ENCODE data around the gene TBX1. TPM values are rescaled to one million over a fixed set of nuclear protein-coding genes. Genes with fewer than 3 reads are reported as not detected.

TBX1 gene
- polyA plus RNA-seq, 1 donor (not counting 4 experiments of a cell fraction or from before 2014, with no cell fraction given): 0.10 TPM

DNA sequence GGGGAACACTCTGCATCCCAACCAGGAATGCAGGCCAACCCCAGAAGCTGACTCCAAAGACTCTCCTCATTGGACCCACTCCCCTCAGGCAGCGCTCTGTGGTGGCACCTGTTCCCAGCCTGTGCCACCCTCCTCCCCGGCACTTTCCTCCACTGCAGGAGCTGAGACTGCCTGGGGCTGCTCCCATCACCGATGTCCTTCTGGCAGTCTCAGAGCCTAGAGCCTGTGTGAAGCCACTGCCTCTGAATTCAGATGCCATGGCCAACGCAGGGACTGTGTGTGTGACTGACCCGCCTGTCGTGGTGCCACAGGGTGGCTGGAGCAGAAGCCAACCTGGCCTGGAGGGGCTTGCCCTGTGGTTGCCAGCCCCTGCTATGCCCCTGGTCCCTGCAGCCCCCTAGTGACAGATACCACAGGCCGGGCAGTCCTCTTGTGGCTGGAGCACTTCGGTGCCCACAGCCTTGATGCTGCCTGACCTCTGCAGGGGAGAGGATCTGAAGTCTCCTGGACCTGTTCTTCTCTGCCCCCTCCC lies 43.2 kb downstream of the TBX1 start:
- Histone ChIP-seq H3K79me2 (ENCODE audit: control insufficient read depth, insufficient read depth, low read length) (no peaks in the 10 kb centered on the region), H3K4me3 (ENCODE audit: control insufficient read depth in 2 of 3, extremely low read depth in 1 of 3, insufficient read depth in 2 of 3, low read depth in 1 of 3, low read length in 3 of 3) (no peak overlapping the region), H3K36me3 (ENCODE audit: control insufficient read depth in 2 of 2, extremely low read depth in 1 of 2, insufficient read depth in 2 of 2, low read length in 2 of 2) (peaks cover 0 to 4% of the 10 kb centered on the region in 2 experiments), H4K20me1 (ENCODE audit: control insufficient read depth, extremely low read depth, insufficient read depth, low read length) (no peaks in the 10 kb centered on the region), H2AFZ (ENCODE audit: control insufficient read depth, low read length) (no peak overlapping the region), H3K9me1 (ENCODE audit: control insufficient read depth, extremely low read depth, insufficient read depth, low read length) (no peaks in the 10 kb centered on the region), H3K9ac (ENCODE audit: control insufficient read depth, extremely low read depth, insufficient read depth, low read length) (no peak overlapping the region), H3K4me1 (ENCODE audit: control insufficient read depth, extremely low read depth, insufficient read depth, low read length) (peaks cover 33% of the 10 kb centered on the region), H3K27ac (ENCODE audit: control insufficient read depth, insufficient read depth, low read length) (no peak overlapping the region), H3K9me3 (ENCODE audit: control insufficient read depth, low read depth, low read length) (no peaks in the 10 kb centered on the region), H3K4me2 (ENCODE audit: control insufficient read depth, extremely low read depth, insufficient read depth, low read depth, low read length) (no peak overlapping the region), H3K27me3 (ENCODE audit: control insufficient read depth, extremely low read depth, insufficient read depth, low read length) (no peaks in the 10 kb centered on the region)
- dilution Hi-C loops (cut with MboI; ENCODE audit: extremely low pct_ligation_motif_present, low sequenced_read_pairs): no loop called here
- DNase-seq (ENCODE audit: low read depth, low spot score) (no peak), FAIRE-seq (no peak)
- no peak for TF ChIP-seq EZH2 (IDR thresholded peaks at IDR 0.05; ENCODE audit: low read length)
- TF ChIP-seq, protein P1, sequence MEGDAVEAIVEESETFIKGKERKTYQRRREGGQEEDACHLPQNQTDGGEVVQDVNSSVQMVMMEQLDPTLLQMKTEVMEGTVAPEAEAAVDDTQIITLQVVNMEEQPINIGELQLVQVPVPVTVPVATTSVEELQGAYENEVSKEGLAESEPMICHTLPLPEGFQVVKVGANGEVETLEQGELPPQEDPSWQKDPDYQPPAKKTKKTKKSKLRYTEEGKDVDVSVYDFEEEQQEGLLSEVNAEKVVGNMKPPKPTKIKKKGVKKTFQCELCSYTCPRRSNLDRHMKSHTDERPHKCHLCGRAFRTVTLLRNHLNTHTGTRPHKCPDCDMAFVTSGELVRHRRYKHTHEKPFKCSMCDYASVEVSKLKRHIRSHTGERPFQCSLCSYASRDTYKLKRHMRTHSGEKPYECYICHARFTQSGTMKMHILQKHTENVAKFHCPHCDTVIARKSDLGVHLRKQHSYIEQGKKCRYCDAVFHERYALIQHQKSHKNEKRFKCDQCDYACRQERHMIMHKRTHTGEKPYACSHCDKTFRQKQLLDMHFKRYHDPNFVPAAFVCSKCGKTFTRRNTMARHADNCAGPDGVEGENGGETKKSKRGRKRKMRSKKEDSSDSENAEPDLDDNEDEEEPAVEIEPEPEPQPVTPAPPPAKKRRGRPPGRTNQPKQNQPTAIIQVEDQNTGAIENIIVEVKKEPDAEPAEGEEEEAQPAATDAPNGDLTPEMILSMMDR (optimal IDR thresholded peaks at IDR 0.05 in 1 of 3, IDR thresholded peaks at IDR 0.05 in 1 of 3, conservative IDR thresholded peaks at IDR 0.05 in 1 of 3; ENCODE audit: extremely low read depth in 1 of 3, insufficient read depth in 2 of 3, low read length in 3 of 3): no peak

DNA sequence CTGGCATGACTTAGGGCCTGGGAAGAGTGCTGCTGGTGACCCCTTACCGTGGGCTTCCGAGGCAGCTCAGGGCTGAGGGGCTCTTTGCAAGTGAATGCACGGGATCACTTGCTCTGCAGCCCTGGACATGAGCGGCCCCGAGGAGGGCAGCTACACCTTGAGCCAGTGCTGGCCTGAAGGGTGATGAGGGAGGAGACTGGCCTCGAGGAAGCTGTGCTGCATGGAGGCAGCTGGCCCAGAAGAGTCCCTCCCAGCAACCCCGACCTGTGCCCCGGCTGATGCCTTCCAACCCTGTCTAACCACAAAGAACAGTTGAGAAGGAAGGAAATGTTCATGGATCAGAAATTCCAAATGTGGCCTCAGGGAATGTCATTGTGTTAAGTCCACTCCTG lies 45.2 kb downstream of the TBX1 start:
- Histone ChIP-seq H3K4me2 (ENCODE audit: control insufficient read depth, extremely low read depth, insufficient read depth, low read depth, low read length) (peak overlapping the region; percentile 85), H3K9ac (ENCODE audit: control insufficient read depth, extremely low read depth, insufficient read depth, low read length) (peak overlapping the region; percentile 54), H3K9me3 (ENCODE audit: control insufficient read depth, low read depth, low read length) (no peaks in the 10 kb centered on the region), H3K4me3 (ENCODE audit: control insufficient read depth in 2 of 3, extremely low read depth in 1 of 3, insufficient read depth in 2 of 3, low read depth in 1 of 3, low read length in 3 of 3) (peak overlapping the region in 2 of 3 experiments; percentile 26 to 40), H4K20me1 (ENCODE audit: control insufficient read depth, extremely low read depth, insufficient read depth, low read length) (no peaks in the 10 kb centered on the region), H3K4me1 (ENCODE audit: control insufficient read depth, extremely low read depth, insufficient read depth, low read length) (peaks cover 40% of the 10 kb centered on the region), H3K36me3 (ENCODE audit: control insufficient read depth in 2 of 2, extremely low read depth in 1 of 2, insufficient read depth in 2 of 2, low read length in 2 of 2) (peaks cover 0 to under 1% of the 10 kb centered on the region in 2 experiments), H3K79me2 (ENCODE audit: control insufficient read depth, insufficient read depth, low read length) (no peaks in the 10 kb centered on the region), H3K9me1 (ENCODE audit: control insufficient read depth, extremely low read depth, insufficient read depth, low read length) (no peaks in the 10 kb centered on the region), H3K27ac (ENCODE audit: control insufficient read depth, insufficient read depth, low read length) (peak overlapping the region; percentile 78), H2AFZ (ENCODE audit: control insufficient read depth, low read length) (no peak overlapping the region), H3K27me3 (ENCODE audit: control insufficient read depth, extremely low read depth, insufficient read depth, low read length) (no peaks in the 10 kb centered on the region)
- dilution Hi-C loops (cut with MboI; ENCODE audit: extremely low pct_ligation_motif_present, low sequenced_read_pairs): no loop called here
- DNase-seq (ENCODE audit: low read depth, low spot score) (peak; percentile 55), FAIRE-seq (peak; percentile 87)
- no peak for TF ChIP-seq EZH2 (IDR thresholded peaks at IDR 0.05; ENCODE audit: low read length)
- TF ChIP-seq, protein P1 (optimal IDR thresholded peaks at IDR 0.05 in 1 of 3, IDR thresholded peaks at IDR 0.05 in 1 of 3, conservative IDR thresholded peaks at IDR 0.05 in 1 of 3; ENCODE audit: extremely low read depth in 1 of 3, insufficient read depth in 2 of 3, low read length in 3 of 3): no peak

All from keratinocyte (primary cell).